Measurements from ENCODE around the gene SMYD3.

The SMYD3 gene

GRCh38 chr1:246526915-246527314, 19.8 kb upstream of the SMYD3 start:
- Histone ChIP-seq H3K4me3 (ENCODE audit: low read depth, low read length) (no peak overlapping the region), H3K27ac (no peak overlapping the region), H3K27me3 (replicated peaks) (no peaks in the 10 kb centered on the region), H3K36me3 (replicated peaks) (no peaks in the 10 kb centered on the region)
- in situ Hi-C loops (cut with HindIII; ENCODE audit: low pct_ligation_motif_present, low sequenced_read_pairs), result no loop called here
- TF ChIP-seq, protein P1, sequence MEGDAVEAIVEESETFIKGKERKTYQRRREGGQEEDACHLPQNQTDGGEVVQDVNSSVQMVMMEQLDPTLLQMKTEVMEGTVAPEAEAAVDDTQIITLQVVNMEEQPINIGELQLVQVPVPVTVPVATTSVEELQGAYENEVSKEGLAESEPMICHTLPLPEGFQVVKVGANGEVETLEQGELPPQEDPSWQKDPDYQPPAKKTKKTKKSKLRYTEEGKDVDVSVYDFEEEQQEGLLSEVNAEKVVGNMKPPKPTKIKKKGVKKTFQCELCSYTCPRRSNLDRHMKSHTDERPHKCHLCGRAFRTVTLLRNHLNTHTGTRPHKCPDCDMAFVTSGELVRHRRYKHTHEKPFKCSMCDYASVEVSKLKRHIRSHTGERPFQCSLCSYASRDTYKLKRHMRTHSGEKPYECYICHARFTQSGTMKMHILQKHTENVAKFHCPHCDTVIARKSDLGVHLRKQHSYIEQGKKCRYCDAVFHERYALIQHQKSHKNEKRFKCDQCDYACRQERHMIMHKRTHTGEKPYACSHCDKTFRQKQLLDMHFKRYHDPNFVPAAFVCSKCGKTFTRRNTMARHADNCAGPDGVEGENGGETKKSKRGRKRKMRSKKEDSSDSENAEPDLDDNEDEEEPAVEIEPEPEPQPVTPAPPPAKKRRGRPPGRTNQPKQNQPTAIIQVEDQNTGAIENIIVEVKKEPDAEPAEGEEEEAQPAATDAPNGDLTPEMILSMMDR (IDR thresholded peaks at IDR 0.05; ENCODE audit: low read depth, low read length, missing control alignments), result no peak
- no peak for DNase-seq

- DNase-seq, result no peak
- Histone ChIP-seq H3K36me3 (replicated peaks) (no peaks in the 10 kb centered on the region), H3K27ac (no peak overlapping the region), H3K4me3 (ENCODE audit: low read depth, low read length) (no peak overlapping the region), H3K27me3 (replicated peaks) (no peaks in the 10 kb centered on the region)
- TF ChIP-seq, protein P1 (IDR thresholded peaks at IDR 0.05; ENCODE audit: low read depth, low read length, missing control alignments), result no peak
- in situ Hi-C loops (cut with HindIII; ENCODE audit: low pct_ligation_motif_present, low sequenced_read_pairs), result no loop called here
These were observed 19.3 kb upstream of the SMYD3 start for GRCh38 chr1:246526380-246526779.

DNA sequence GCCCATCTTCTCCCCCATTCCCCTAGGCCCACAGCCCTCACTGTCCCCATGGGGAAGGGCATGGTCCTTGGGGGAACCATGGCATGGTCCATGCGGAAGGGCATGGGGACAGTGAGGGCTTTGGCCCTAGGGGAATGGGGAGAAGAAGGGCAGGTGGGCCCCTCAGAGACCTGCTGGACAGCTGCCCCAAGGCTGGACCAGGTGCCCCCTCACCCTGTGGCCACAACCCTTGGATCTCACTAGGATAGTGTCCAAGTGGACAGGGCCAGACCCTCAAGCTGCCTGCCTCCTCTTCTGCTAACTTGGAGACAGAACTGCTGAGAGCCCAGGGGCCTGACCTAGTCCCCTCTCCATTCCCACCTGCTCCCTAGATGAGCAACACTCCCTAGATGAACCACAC, 12.4 kb upstream of the SMYD3 start:
- in situ Hi-C loops (cut with HindIII; ENCODE audit: low pct_ligation_motif_present, low sequenced_read_pairs), result no loop called here
- no peak overlapping the region for H3K27ac ChIP-seq
- no peaks in the 10 kb centered on the region for H3K27me3 ChIP-seq (replicated peaks)
- TF ChIP-seq, protein P1 (IDR thresholded peaks at IDR 0.05; ENCODE audit: low read depth, low read length, missing control alignments), result no peak
- no peaks in the 10 kb centered on the region for H3K36me3 ChIP-seq (replicated peaks)
- no peak for DNase-seq
- H3K4me3 ChIP-seq (ENCODE audit: low read depth, low read length), result no peak overlapping the region

- no peaks in the 10 kb centered on the region for H3K27me3 ChIP-seq (replicated peaks)
- no peak overlapping the region for H3K27ac ChIP-seq
- no peaks in the 10 kb centered on the region for H3K36me3 ChIP-seq (replicated peaks)
- no peak for DNase-seq
- H3K4me3 ChIP-seq (ENCODE audit: low read depth, low read length), result no peak overlapping the region
- in situ Hi-C loops (cut with HindIII; ENCODE audit: low pct_ligation_motif_present, low sequenced_read_pairs), result no loop called here
- TF ChIP-seq, protein P1 (IDR thresholded peaks at IDR 0.05; ENCODE audit: low read depth, low read length, missing control alignments), result no peak
These were observed 11.6 kb upstream of the SMYD3 start for GRCh38 chr1:246518456-246519205.

DNA sequence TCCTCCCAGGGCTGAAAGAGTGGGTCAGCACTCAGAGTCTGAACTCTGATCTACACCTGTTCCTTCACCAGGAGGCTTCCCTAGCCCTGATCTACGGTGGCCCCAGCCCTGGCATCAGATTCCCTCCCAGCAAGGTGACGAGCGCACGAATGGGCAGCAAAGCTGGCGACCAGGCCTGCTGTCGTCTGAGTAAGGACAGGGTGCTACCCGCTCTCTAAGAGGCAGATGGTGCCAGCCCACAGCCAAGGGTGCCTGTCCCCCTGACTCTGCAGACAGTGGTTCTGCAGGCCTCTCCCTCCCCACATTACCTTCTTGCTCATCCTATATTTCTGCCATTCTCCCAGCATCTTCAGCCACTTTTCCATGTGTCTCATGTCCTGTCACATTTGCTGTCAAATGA, 10.3 kb upstream of the SMYD3 start:
- TF ChIP-seq, protein P1 (IDR thresholded peaks at IDR 0.05; ENCODE audit: low read depth, low read length, missing control alignments), result no peak
- no peak for DNase-seq
- no peak overlapping the region for H3K27ac ChIP-seq

DNA sequence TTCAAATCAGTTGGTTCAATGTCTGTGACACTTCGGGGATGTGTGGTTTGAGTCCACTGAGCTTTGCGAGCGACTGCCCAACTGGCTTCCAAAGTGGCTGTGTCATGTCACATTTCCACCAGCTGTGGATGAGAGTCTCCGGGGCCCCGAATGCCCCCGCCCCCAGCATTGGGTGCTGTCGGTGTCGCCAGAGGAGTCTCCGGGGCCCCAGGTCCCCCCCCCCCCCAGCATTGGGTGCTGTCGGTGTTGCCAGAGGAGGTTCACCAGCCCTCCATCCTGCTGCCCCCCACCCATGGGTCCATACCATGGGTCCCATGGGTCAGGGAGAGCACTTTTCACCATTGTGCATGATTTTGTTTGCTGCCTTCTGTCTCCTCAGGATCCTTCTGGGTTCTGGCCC, 9.0 kb upstream of the SMYD3 start:
- DNase-seq, result no peak
- Histone ChIP-seq H3K36me3 (replicated peaks) (no peaks in the 10 kb centered on the region), H3K4me3 (ENCODE audit: low read depth, low read length) (no peak overlapping the region), H3K27me3 (replicated peaks) (no peaks in the 10 kb centered on the region), H3K27ac (no peak overlapping the region)
- TF ChIP-seq, protein P1 (IDR thresholded peaks at IDR 0.05; ENCODE audit: low read depth, low read length, missing control alignments), result no peak
- in situ Hi-C loops (cut with HindIII; ENCODE audit: low pct_ligation_motif_present, low sequenced_read_pairs), result no loop called here

More for the DNA sequence above, 10.3 kb upstream of the SMYD3 start:
- H3K27me3 ChIP-seq (replicated peaks), result no peaks in the 10 kb centered on the region
- no peaks in the 10 kb centered on the region for H3K36me3 ChIP-seq (replicated peaks)
- H3K4me3 ChIP-seq (ENCODE audit: low read depth, low read length), result no peak overlapping the region
- in situ Hi-C loops (cut with HindIII; ENCODE audit: low pct_ligation_motif_present, low sequenced_read_pairs), result no loop called here
